Measurements from ENCODE around the gene TBC1D2B.
"Not testable (repeated sequence)": the region's sequence is repeated elsewhere in the genome, so short reads cannot be mapped to it uniquely, and the experiment has no call there.

TBC1D2B gene

GRCh38 chr15:77999486-77999885 lies 78.0 kb downstream of the TBC1D2B start:
- DNase-seq = no peak

- DNase-seq = no peak
Observed at GRCh38 chr15:77998592-77998991, 78.9 kb downstream of the TBC1D2B start.

- not testable (repeated sequence) for DNase-seq
Observed at GRCh38 chr15:77997761-77998554, 79.6 kb downstream of the TBC1D2B start.

- not testable (repeated sequence) for DNase-seq
Observed at GRCh38 chr15:77997221-77997620, 80.3 kb downstream of the TBC1D2B start.

GRCh38 chr15:77996713-77997171 lies 80.8 kb downstream of the TBC1D2B start:
- not testable (repeated sequence) for DNase-seq

GRCh38 chr15:77996226-77996625 lies 81.3 kb downstream of the TBC1D2B start:
- DNase-seq = not testable (repeated sequence)

- DNase-seq = not testable (repeated sequence)
Observed at GRCh38 chr15:77995537-77995918, 82.0 kb downstream of the TBC1D2B start.

- peak; percentile 80 for DNase-seq
Observed at GRCh38 chr15:77994893-77995536, 82.5 kb downstream of the TBC1D2B start.

GRCh38 chr15:77993970-77994693 lies 83.4 kb downstream of the TBC1D2B start:
- peak; percentile 97 for DNase-seq

GRCh38 chr15:77993374-77993911 lies 84.1 kb downstream of the TBC1D2B start:
- no peak for DNase-seq

- DNase-seq = no peak
Observed at GRCh38 chr15:77992356-77993222, 84.9 kb downstream of the TBC1D2B start.

- peak; percentile 77 for DNase-seq
Observed at GRCh38 chr15:77991658-77992201, 85.8 kb downstream of the TBC1D2B start.

GRCh38 chr15:77991029-77991406 lies 86.5 kb downstream of the TBC1D2B start:
- DNase-seq = no peak

- DNase-seq = no peak
Observed at GRCh38 chr15:77989296-77990143, 88.0 kb downstream of the TBC1D2B start.

- no peak for DNase-seq
Observed at GRCh38 chr15:77988347-77989295, 88.9 kb downstream of the TBC1D2B start.

- DNase-seq = not testable (repeated sequence)
Observed at GRCh38 chr15:77987765-77988136, 89.8 kb downstream of the TBC1D2B start.

GRCh38 chr15:77986891-77987764 lies 90.4 kb downstream of the TBC1D2B start:
- DNase-seq = peak; percentile 25

GRCh38 chr15:77985931-77986480 lies 91.5 kb downstream of the TBC1D2B start:
- no peak for DNase-seq

All from fibroblast of skin of scalp (primary cell).